Immature natural killer cell (primary cell): ENCODE results near the gene PDE4D. TPM values are rescaled to one million over a fixed set of nuclear protein-coding genes. Genes with fewer than 3 reads are reported as not detected.
A peak's percentile ranks its signal among the peaks of the same experiment; 100 is the strongest.
"Not testable (repeated sequence)": the region's sequence is repeated elsewhere in the genome, so short reads cannot be mapped to it uniquely, and the experiment has no call there.

Experiments used
- DNase-seq, 3 donors: peaks; one replicate each; pipeline ENCODE4 v3.0.0; 2022; ENCODE audit warnings: mixed read lengths in 1 of 3
- H3K27ac Mint-ChIP-seq, 6 donors: one replicate each; pipeline ENCODE4 v1.8.0; 2020; ENCODE audit warnings: mixed read lengths in 6 of 6, mild to moderate bottlenecking in 5 of 6, inconsistent platforms in 4 of 6, moderate library complexity in 3 of 6
- H3K27me3 Mint-ChIP-seq, 3 donors: one replicate each; pipeline ENCODE4 v1.8.0; 2020 to 2021; ENCODE audit warnings: low read depth in 3 of 3, mild to moderate bottlenecking in 3 of 3, mixed read lengths in 3 of 3, moderate library complexity in 3 of 3, inconsistent platforms in 1 of 3
- H3K36me3 Mint-ChIP-seq, 3 donors: one replicate each; pipeline ENCODE4 v1.8.0; 2020; ENCODE audit warnings: mixed read lengths in 3 of 3, inconsistent platforms in 2 of 3, mild to moderate bottlenecking in 2 of 3
- H3K4me1 Mint-ChIP-seq, 2 donors: one replicate each; pipeline ENCODE4 v1.8.0; 2020; ENCODE audit warnings: inconsistent platforms in 2 of 2, mild to moderate bottlenecking in 2 of 2, mixed read lengths in 2 of 2, moderate library complexity in 1 of 2
- H3K4me3 Mint-ChIP-seq, 5 donors: one replicate each; pipeline ENCODE4 v1.8.0; 2020; ENCODE audit warnings: mild to moderate bottlenecking in 5 of 5, mixed read lengths in 5 of 5, inconsistent platforms in 3 of 5, moderate library complexity in 3 of 5
- H3K9me3 Mint-ChIP-seq, 6 donors: one replicate each; pipeline ENCODE4 v1.8.0; 2020; ENCODE audit warnings: mild to moderate bottlenecking in 6 of 6, mixed read lengths in 6 of 6, inconsistent platforms in 4 of 6, moderate library complexity in 3 of 6
- polyA plus RNA-seq, 3 donors: library from polyadenylated mRNA; unstranded; fragments of 300-500 nt; fragmentation: Illumina TruSeq; gene quantifications; one replicate each; pipeline ENCODE4 v1.2.3, GENCODE V29; 2021

PDE4D gene
- polyA plus RNA-seq, 3 donors from 2014 or later: 10.7 to 15.4 (median 12.6) TPM

- peaks cover 50 to 87% of the 10 kb centered on the region in 2 donors for H3K4me1 Mint-ChIP-seq
- H3K4me3 Mint-ChIP-seq: no peak overlapping the region
- no peaks in the 10 kb centered on the region for H3K9me3 Mint-ChIP-seq
- peaks cover 1 to 11% (median 9%) of the 10 kb centered on the region in 3 donors for H3K27me3 Mint-ChIP-seq
- H3K36me3 Mint-ChIP-seq: no peaks in the 10 kb centered on the region
- no peak for DNase-seq
- H3K27ac Mint-ChIP-seq: peak overlapping the region in 2 of 6 donors; percentile 10 to 44
These were observed 892.4 kb downstream of the PDE4D start for GRCh38 chr5:59001154-59001553.

GRCh38 chr5:59000211-59000610 is 893.3 kb downstream of the PDE4D start:
- Mint-ChIP-seq H3K36me3 (no peaks in the 10 kb centered on the region), H3K4me1 (peaks cover 52 to 88% of the 10 kb centered on the region in 2 donors), H3K27me3 (peaks cover 3 to 8% (median 6%) of the 10 kb centered on the region in 3 donors), H3K9me3 (no peaks in the 10 kb centered on the region), H3K27ac (peak overlapping the region in 1 of 6 donors; percentile 62), H3K4me3 (no peak overlapping the region)
- no peak for DNase-seq

GRCh38 chr5:58999804-59000203 is 893.7 kb downstream of the PDE4D start:
- H3K4me1 Mint-ChIP-seq: peaks cover 53 to 88% of the 10 kb centered on the region in 2 donors
- H3K9me3 Mint-ChIP-seq: no peaks in the 10 kb centered on the region
- H3K4me3 Mint-ChIP-seq: no peak overlapping the region
- no peaks in the 10 kb centered on the region for H3K36me3 Mint-ChIP-seq
- peak overlapping the region in 1 of 6 donors; percentile 23 for H3K27ac Mint-ChIP-seq
- peaks cover 3 to 7% (median 6%) of the 10 kb centered on the region in 3 donors for H3K27me3 Mint-ChIP-seq
- no peak for DNase-seq

- H3K27ac Mint-ChIP-seq: no peak overlapping the region
- H3K4me1 Mint-ChIP-seq: peaks cover 53 to 88% of the 10 kb centered on the region in 2 donors
- no peak overlapping the region for H3K4me3 Mint-ChIP-seq
- no peaks in the 10 kb centered on the region for H3K36me3 Mint-ChIP-seq
- no peaks in the 10 kb centered on the region for H3K9me3 Mint-ChIP-seq
- H3K27me3 Mint-ChIP-seq: peaks cover 3 to 6% (median 5%) of the 10 kb centered on the region in 3 donors
- no peak for DNase-seq
These were observed 895.0 kb downstream of the PDE4D start for GRCh38 chr5:58998544-58998943.

- not testable (repeated sequence) for H3K4me3 Mint-ChIP-seq, H3K27me3 Mint-ChIP-seq, H3K27ac Mint-ChIP-seq, H3K36me3 Mint-ChIP-seq, H3K9me3 Mint-ChIP-seq, DNase-seq
- H3K4me1 Mint-ChIP-seq: peaks cover 38 to 75% of the 10 kb centered on the region in 2 donors
These were observed 897.7 kb downstream of the PDE4D start for GRCh38 chr5:58995779-58996178.

- Mint-ChIP-seq H3K4me1 (peaks cover 29 to 55% of the 10 kb centered on the region in 2 donors), H3K27me3 (peaks cover 0 to 5% (median 3%) of the 10 kb centered on the region in 3 donors), H3K4me3 (no peak overlapping the region), H3K9me3 (no peaks in the 10 kb centered on the region), H3K27ac (peak overlapping the region in 1 of 6 donors; percentile 42), H3K36me3 (peaks cover 9 to 20% (median 12%) of the 10 kb centered on the region in 3 donors)
- no peak for DNase-seq
These were observed 900.1 kb downstream of the PDE4D start for GRCh38 chr5:58993461-58993860.

- no peak overlapping the region for H3K27ac Mint-ChIP-seq
These were observed 904.6 kb downstream of the PDE4D start for GRCh38 chr5:58988938-58989337.

GRCh38 chr5:58987193-58987592 is 906.3 kb downstream of the PDE4D start:
- Mint-ChIP-seq H3K4me3 (no peak overlapping the region), H3K9me3 (no peaks in the 10 kb centered on the region), H3K36me3 (peaks cover 25 to 57% (median 28%) of the 10 kb centered on the region in 3 donors), H3K27me3 (peaks cover 2 to 6% (median 2%) of the 10 kb centered on the region in 3 donors), H3K27ac (no peak overlapping the region), H3K4me1 (peaks cover 3 to 6% of the 10 kb centered on the region in 2 donors)
- no peak for DNase-seq

More at GRCh38 chr5:58988938-58989337, 904.6 kb downstream of the PDE4D start:
- Mint-ChIP-seq H3K27me3 (peaks cover 2 to 11% (median 2%) of the 10 kb centered on the region in 3 donors), H3K4me3 (no peak overlapping the region), H3K36me3 (peaks cover 23 to 43% (median 25%) of the 10 kb centered on the region in 3 donors), H3K4me1 (peaks cover 7 to 17% of the 10 kb centered on the region in 2 donors), H3K9me3 (no peaks in the 10 kb centered on the region)
- DNase-seq: no peak

- no peaks in the 10 kb centered on the region for H3K9me3 Mint-ChIP-seq
- no peak for DNase-seq
- no peak overlapping the region for H3K4me3 Mint-ChIP-seq
- H3K27me3 Mint-ChIP-seq: peaks cover 2 to 6% (median 2%) of the 10 kb centered on the region in 3 donors
- H3K36me3 Mint-ChIP-seq: peaks cover 25 to 57% (median 31%) of the 10 kb centered on the region in 3 donors
- peaks cover 1 to 2% of the 10 kb centered on the region in 2 donors for H3K4me1 Mint-ChIP-seq
- H3K27ac Mint-ChIP-seq: peak overlapping the region in 1 of 6 donors; percentile 2
These were observed 907.2 kb downstream of the PDE4D start for GRCh38 chr5:58986281-58986680.

- H3K4me3 Mint-ChIP-seq: no peak overlapping the region
- peak overlapping the region in 2 of 6 donors; percentile 2 to 58 for H3K27ac Mint-ChIP-seq
- H3K4me1 Mint-ChIP-seq: no peaks in the 10 kb centered on the region
- DNase-seq: no peak
- H3K36me3 Mint-ChIP-seq: peaks cover 23 to 60% (median 31%) of the 10 kb centered on the region in 3 donors
- H3K9me3 Mint-ChIP-seq: no peaks in the 10 kb centered on the region
- peaks cover 2 to 6% (median 2%) of the 10 kb centered on the region in 3 donors for H3K27me3 Mint-ChIP-seq
These were observed 907.8 kb downstream of the PDE4D start for GRCh38 chr5:58985759-58986158.

GRCh38 chr5:58985311-58985710 is 908.2 kb downstream of the PDE4D start:
- Mint-ChIP-seq H3K4me1 (no peaks in the 10 kb centered on the region), H3K27me3 (peaks cover 2 to 6% (median 2%) of the 10 kb centered on the region in 3 donors), H3K36me3 (peaks cover 23 to 61% (median 31%) of the 10 kb centered on the region in 3 donors), H3K27ac (peak overlapping the region in 1 of 6 donors; percentile 2), H3K4me3 (no peak overlapping the region), H3K9me3 (no peaks in the 10 kb centered on the region)
- no peak for DNase-seq

GRCh38 chr5:58983526-58984452 is 909.7 kb downstream of the PDE4D start:
- Mint-ChIP-seq H3K9me3 (no peaks in the 10 kb centered on the region), H3K27ac (peak overlapping the region in 2 of 6 donors; percentile 38 to 64), H3K4me3 (no peak overlapping the region), H3K27me3 (peaks cover 0 to 6% (median 2%) of the 10 kb centered on the region in 3 donors), H3K4me1 (no peaks in the 10 kb centered on the region), H3K36me3 (peaks cover 17 to 48% (median 22%) of the 10 kb centered on the region in 3 donors)
- no peak for DNase-seq

GRCh38 chr5:58980890-58981289 is 912.6 kb downstream of the PDE4D start:
- peaks cover 0 to 6% (median 2%) of the 10 kb centered on the region in 3 donors for H3K27me3 Mint-ChIP-seq
- peak overlapping the region in 3 of 6 donors; percentile 4 to 29 (median 6) for H3K27ac Mint-ChIP-seq
- H3K4me3 Mint-ChIP-seq: no peak overlapping the region
- H3K36me3 Mint-ChIP-seq: peaks cover 11 to 49% (median 12%) of the 10 kb centered on the region in 3 donors
- H3K4me1 Mint-ChIP-seq: no peaks in the 10 kb centered on the region
- DNase-seq: no peak
- H3K9me3 Mint-ChIP-seq: no peaks in the 10 kb centered on the region

- H3K4me1 Mint-ChIP-seq: no peaks in the 10 kb centered on the region
- DNase-seq: no peak
- H3K36me3 Mint-ChIP-seq: peaks cover 19 to 54% (median 24%) of the 10 kb centered on the region in 3 donors
- H3K27ac Mint-ChIP-seq: no peak overlapping the region
- peaks cover 0 to 4% (median under 1%) of the 10 kb centered on the region in 3 donors for H3K27me3 Mint-ChIP-seq
- H3K4me3 Mint-ChIP-seq: no peak overlapping the region
- H3K9me3 Mint-ChIP-seq: no peaks in the 10 kb centered on the region
These were observed 914.4 kb downstream of the PDE4D start for GRCh38 chr5:58979090-58979489.
